Esophagus mucosa (tissue), 1 donor: ENCODE data around the gene TEX14. TPM values are rescaled to one million over a fixed set of nuclear protein-coding genes. Genes with fewer than 3 reads are reported as not detected.
"Not testable (repeated sequence)": the region's sequence is repeated elsewhere in the genome, so short reads cannot be mapped to it uniquely, and the experiment has no call there.

Experiments used
- ATAC-seq: fragments of 200-7000 bp; cut with Tn5 transposase; one replicate; pipeline ENCODE4 v1.9.1; 2020
- total RNA-seq: library from RNA; stranded (reverse); gene quantifications from one replicate; pipeline ENCODE4 v1.2.4, GENCODE V29; 2023
- donor health status: DM: yes; HTN: yes; CAD: no.

Gene TEX14
- total RNA-seq, 1 donor from 2014 or later = 0.24 TPM

DNA sequence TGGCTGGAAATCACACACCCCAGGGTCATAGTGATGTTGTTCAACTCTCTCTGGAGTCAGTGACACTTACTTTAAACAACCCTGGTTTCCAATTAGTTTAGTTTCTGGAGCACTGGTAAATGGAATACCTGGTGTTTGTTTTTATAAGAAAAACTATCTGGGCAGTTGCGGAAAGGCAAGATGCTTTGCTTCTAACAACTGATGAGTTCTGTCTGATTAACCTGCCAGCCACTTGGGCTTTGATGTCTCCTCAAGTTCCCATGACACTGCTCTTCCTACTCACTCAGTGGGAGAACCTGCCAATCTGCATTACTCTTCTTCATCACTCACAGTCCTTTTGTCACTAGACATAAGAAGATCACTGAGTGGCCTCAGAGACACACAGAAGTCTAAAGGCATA is 98.7 kb downstream of the TEX14 start:
- ATAC-seq = peak; percentile 33

DNA sequence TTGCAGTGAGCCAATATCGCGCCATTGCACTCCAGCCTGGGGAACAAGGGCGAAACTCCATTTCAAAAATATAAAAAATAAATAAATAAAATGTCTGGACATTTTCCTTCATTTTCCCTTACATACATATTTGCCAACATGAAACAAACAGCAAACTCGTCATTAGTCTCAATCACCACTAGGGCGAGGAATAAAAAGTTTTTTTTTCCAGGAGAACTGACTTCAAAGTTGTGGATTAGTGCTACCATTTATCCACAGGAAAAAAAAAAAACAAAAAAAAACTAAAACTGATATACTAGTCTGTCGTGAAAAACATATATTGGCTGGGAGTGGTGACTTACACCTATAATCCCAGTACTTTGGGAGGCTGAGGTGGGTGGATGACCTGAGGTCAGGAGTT is 100.4 kb downstream of the TEX14 start:
- no peak for ATAC-seq

DNA sequence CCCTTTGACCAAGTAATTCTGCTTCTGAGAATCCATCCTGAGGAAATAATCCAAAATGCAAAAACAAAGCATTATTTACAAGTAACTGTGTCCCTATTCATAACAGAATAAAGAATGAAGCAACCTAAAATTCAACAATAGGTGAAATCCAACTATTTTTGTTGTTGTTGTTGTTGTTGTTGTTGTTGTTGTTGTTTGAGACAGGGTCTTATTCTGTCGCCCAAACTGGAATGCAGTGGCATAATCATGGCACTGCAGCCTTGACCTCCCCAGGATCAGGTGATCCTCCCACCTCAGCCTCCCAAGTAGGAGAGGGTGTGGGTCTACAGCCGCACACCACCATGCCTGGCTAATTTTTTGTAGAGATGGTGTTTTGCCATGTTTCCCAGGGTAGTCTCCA is 101.5 kb downstream of the TEX14 start:
- ATAC-seq = no peak

DNA sequence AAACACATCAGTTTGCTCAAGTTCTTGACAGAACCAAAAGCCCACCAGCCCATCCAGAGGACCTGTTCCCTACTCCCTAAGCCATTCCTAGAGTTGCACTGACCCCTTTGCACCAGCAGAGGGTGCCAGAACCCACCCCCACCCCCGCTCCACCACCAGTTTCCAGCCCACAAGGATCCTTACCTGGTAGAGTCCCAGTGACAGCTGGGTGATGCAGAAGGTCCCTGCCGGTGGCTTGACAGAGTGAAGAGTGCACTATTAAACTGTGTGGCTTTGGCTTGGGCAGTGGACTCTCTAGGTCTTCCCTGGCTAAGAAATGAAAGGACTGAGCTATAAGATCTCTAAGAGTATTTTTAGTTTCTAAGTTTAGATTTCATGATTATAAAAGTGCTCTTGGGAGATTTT is 104.1 kb downstream of the TEX14 start:
- peak; percentile 61 for ATAC-seq

DNA sequence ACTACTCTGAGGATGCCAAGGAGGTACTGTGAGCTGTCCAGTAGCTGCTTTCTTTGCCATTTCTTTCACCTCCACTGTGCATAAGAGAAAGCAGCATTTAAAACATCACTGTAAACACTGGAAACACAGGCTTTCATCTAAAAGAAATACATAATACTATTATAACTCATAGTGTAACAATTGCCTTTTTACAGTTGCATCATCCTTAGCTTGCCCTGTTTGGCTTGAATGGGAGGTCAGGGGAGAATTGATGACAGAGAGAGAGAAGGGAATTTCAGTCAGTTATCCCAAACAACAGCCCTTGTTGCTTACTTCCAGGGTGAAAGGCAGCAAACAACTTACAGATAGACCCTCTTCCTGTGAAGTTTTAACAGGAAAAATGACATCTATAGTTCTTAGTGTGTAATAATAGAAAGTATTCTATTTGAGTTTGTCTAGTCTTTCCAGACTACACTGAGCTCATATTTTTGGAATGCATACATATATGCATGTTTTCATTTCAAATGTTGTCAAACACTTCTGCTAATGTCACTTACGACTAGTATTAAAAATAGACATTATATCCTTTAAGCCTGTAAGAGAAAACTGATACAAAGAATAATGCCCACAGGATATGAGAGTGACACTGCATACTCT is 105.7 kb downstream of the TEX14 start:
- ATAC-seq = no peak

DNA sequence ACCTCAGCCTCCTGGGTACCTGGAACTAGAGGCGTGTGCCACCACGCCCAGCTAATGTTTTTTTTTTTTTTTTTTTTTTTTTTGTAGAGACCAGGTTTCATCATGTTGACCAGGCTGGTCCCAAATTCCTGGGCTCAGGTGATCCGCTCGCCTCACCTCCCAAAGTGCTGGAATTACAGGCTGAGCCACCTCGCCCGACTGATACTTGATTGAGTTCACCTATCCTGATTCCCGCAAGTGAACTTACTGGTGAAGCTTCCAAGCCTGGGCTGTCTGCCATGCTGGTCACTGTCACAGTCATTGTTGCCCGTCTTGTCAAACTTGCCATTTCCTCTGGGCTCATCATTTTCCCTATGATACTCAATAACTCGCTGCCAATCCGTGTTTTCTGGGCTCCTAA is 106.3 kb downstream of the TEX14 start:
- ATAC-seq = peak; percentile 83

DNA sequence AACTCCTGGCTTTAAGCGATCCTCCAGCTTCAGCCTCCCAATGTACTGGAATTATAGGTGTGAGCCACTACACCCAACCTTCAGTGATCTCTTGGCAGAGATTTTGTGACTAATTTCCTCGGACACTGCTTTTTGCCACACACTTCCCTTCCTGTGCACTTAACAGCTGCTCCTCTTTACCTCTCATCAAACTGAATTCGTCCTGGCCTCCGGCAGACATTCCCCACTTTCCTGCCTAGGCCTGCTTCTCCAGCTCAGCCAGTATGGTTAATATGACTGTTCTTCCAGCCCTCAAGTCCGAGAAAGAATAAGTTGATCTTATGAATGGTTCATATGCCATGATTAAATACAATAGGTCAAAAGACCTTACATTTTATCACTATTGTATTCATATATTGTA is 108.4 kb downstream of the TEX14 start:
- ATAC-seq = peak; percentile 22

DNA sequence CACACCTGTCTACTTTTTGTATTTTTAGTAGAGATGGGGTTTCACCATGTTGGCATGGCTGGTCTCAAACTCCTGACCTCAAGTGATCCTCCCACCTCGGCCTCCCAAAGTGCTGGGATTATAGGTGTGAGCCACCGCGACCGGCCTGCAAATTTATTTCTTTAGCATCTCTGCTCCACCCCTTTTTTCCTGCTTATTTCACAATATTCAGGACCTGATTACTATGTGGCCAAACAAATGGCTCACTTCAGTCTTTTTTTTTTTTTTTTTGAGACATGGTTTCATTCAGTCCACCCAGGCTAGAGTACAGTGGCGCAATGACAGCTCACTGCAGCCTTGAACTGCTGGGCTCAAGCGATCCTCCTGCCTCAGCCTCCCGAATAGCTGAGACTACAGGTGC is 109.1 kb downstream of the TEX14 start:
- not testable (repeated sequence) for ATAC-seq

DNA sequence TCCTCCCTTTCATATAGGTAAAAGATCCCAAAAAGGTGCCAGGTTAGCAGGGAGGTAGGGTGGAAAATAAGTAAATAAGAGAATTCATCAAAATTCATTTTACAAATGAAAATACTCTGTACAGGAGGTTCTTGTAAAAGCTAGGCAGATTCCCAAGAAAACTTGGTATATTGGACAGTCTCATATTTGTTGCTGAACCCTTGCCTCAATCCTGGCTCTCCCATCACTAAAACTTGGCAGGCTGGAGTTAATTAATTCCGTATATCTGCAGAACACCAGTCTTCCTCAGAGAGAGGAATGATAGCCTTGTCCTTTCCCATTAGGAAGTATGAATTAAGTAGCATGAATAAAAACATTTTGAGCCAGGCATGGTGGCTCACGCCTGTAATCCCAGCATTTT is 111.2 kb downstream of the TEX14 start:
- ATAC-seq = no peak

DNA sequence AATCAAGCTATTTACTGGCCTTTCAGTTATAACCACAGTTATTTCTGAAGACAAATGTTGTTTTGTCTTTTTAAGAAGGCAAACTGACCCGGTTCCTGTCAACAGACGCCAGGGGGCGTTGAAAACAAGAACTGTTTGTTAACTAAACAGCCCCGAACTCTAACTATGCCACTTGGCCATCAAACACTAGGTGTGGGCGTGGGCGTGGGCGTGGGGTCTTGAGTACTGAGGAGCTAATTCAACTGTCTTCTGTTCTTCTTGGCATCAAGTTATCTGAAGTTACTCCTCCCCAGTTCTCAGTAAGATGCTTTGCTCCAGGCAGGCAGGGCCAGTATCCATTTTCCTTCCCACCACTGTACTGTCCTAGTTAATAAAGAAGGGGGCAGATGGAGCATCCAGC is 114.1 kb downstream of the TEX14 start:
- ATAC-seq = no peak

DNA sequence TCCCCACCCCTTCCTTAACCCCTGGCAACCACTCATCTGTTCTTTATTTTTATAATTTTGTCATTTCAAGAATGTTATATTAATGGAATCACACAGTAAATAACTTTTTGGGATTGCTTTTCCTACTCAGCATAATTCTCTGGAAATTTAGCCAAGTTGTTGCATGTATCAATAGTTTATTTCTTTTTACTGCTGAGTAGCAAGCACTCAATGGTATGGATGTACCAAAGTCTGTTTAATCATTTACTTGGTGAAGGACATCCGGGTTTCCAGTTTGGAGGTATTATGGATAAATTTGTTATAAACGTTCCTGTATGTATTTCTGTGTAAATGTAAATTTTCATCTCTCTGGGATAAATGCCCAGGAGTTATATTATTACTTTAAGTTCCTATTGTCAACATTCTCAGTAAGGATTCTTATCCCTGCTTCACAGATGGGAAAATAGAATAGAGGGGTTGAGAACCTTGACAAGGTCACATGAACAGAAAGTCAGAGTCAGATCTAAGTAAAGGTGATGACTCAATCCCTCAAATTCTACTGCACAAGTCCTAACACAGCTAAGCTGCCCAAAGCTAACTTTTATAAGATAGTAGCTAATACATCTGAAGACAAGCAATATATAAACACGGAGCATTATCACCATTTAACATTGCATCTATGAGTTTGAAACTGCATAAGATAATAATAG is 115.0 kb downstream of the TEX14 start:
- ATAC-seq = peak; percentile 78

DNA sequence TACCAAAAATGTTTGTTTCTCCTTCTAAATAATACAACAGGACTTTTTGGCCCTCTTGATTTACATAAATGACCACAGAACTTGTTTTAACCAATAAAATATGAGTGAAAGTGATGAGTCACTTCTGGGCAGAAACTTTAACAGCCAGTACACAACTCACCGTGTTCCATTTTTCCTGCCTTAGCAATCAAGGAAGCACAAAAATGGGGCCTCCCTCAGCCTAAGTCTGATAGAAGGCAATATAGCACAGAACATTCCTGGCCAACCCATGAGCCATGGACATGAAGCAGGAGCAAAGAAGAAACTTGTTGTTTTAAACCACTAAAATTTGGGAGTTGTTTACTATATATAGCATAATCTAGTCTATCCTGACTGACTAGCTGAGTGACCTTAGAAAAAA is 116.3 kb downstream of the TEX14 start:
- peak; percentile 75 for ATAC-seq

DNA sequence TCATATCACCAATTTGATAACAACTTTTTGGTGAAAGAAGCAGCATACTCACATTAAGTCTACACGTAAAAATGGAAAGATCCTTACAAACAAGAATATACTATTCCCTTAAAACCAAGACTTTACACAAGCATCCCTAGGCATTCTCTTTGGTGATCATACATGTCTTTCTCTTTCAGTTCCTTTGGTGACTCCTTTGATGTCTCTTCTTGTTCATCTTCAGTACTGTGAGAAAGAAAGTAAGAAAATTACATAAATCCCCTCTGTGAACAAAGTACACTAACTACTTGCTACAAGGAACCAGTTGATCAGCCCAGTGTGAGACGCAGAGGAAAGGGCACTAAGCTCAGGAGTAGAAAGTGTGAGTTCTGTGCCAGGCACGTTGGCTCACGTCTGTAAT is 117.8 kb downstream of the TEX14 start:
- ATAC-seq = no peak

DNA sequence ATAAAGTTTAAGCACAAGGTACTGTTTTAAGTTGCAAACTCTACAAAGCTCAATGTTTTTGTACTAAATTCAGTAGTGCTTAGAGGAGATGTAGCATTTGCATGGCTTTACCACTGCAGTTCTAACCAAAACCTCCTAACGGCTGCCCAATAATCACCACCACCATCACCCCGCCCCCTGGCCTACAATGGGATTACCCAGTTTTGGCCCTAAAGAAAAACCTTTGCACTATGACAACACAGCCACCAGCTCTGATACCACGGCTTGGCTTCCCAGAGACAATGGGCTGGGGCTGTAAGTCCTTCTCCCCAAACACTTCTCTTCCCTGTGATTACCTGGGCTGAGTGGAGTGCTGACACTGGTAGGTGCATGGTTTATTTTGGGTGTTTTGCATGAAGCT is 119.0 kb downstream of the TEX14 start:
- ATAC-seq = no peak

DNA sequence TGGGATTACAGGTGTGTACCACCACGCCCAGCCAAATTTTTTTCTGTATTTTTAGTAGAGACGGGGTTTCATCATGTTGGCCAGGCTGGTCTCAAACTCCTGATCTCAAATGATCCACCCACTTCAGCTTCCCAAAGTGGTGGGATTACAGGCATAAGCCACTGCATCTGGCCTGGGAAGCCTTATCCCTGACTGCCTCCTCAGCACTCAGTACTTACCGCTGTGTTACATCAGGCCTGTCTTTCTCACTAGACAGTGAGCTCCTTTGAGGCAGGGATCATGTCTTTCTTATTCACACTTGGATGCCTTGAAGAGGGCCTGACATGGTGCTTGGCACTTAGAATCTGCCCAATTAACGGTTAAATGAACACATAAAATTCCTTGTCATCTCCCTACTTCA is 121.1 kb downstream of the TEX14 start:
- ATAC-seq = no peak

DNA sequence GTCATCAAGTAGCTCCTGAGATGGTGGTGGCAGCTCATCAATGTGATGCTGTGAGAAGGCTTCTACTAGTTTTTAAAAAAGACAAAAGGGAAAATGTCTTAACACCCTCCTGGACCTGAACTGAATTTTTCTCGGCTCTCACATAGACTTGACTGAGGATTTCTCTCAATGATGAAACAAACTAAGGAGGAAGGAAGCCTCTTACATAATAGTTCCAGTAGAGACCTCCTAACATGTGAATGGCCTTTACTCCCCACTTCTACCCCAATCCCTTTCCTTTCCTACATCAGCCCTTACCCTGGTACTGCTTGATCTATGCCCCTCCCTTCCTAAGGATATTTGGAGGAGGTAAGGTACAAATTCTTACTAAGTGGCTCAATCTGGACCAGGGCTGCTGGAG is 122.6 kb downstream of the TEX14 start:
- ATAC-seq = no peak

DNA sequence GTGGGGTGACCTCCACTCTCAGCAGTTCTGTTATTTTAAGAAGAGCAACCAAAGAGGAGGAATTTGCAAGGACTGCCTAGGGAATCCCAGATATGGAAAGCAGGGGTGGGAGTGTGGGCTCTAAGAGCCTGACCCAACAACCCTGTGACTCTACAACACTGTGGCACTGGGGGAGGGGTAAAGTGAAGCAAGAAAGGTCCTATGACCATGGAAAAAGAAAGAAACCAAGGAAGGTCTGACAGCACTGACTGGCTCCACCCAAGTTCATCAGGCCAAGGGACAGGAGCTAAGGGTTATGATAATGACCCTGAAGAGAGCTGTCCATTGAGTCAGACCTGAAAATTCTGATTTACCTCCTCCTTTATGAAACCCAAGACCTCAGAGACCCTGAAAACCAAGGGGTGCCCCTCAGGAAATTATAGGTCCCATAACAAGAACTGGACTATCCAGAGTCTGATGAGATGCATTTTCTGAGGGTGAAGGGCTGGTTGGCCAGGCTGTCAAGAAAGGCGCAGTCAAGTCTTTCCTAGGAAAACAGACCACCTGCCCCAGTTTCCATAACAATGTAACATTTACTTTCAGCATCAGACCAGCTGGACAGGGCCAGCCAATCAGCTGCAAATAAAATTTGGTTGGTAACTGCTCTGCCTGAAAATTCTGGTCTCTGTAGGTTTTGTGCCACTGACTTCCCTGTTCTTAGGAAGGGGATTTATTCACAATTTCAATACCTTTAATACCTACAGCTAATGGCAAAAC is 123.6 kb downstream of the TEX14 start:
- ATAC-seq = no peak

DNA sequence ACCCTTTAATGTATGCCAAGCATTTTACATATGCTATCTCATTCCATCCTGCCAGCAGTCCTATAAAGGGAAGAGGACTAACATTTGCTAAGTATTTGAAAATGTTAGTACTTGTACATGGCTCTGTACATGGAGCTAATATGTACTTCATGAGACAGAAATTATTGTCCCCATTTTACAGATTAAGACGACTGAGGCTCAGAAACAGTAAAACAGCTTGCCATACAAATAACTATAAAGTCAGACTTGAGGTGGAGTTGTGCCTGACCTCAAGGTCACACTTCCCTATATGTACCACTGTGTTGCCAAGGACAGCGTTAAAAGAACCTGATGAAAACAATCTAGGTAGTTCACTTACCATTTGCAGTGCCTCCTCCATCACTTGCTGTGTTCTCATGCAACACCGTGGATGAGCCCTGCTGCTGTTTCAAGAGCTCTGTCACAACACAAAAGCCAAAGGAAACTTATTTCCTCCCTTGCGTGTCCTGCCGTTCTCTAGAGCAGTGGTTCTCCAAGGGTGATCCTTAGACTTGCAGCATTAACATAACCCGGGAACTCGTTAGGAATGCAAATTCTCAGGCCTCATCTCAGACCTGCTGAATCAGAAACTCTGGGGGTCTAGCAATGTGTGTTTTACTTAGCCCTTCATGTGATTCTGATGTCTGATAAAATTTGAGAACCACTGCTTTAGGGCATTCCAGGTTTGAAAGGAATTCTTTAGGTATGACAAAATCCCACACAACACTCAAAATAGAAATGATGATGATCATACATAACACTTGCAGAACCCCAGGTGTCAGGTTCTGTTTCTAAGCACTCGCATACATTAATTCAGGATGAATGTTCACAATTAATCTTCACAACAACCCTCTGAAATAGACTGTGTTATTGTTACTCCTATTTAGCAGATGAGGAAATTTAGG is 126.2 kb downstream of the TEX14 start:
- no peak for ATAC-seq

DNA sequence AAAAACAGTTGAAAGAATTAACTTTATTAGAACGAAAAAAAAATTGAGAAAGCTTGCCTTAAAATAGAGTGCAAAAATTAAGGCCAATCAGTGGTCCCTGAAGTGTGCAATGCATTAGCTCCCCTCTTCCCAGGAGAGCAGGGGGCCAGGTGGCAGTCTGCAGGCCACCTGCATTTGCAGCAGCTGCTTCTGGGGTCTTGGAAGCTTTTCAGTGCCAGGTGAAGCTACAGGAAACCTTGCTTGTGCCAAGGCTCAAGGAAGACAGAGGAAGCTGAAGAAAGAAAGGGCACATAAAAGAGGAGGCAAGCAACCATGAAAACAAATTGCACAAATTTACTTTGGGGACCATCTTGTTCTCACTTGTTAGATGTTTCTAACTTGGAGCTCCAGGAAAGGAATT is 126.9 kb downstream of the TEX14 start:
- no peak for ATAC-seq

DNA sequence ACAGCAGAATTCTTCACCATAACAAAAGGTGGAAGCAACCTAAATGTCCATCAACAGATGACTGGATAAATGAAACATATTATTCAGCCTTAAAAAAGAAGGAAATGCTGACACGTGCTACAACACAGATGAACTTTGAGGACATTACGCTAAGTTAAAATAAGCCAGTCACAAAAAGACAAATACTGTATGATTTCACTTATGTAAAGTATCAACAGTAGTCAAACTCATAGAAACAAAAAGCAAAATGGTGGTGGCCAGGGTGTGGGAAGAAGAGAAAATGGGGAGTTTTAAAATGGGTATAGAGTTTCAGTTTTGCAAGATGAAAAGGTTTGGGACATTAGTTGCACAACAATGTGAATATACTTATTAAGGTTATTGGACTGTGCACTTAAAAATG is 127.6 kb downstream of the TEX14 start:
- ATAC-seq = no peak

DNA sequence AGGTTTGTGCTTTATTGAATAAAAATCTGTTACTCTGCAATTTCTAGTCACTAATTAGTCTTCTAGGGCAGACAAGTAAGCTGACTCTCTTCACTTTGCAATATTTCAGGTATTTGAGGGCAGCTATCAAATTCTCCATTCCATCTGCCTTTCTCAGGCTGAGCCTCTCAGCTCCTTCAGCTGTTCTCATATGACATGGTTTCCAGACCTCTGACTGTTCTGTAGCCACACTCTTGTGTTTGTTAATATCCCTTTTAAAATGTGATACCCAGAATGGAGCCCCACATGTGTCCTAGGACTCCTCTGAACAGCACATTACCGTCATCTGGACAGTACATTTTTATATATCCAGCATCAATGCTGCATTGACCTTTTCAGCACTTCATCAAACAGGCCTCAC is 131.3 kb downstream of the TEX14 start:
- no peak for ATAC-seq

DNA sequence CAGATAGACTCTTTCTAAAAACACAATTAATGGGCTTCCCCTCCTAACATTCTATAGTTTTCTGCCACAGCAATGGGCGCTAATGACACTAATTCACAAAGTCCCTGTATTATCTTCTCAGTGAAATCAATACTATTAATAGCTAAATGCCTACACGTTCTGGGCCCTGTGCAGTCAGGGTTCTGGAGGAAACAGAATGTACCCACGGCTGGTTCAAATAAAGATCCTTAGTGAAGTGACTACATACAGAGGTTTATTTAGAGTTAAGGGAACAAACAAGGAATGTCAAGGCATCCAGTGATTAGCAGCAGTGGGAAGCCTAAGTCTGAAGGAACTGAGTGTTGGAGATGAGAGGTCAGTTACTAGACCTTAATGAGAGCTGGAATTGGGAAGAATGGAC is 133.9 kb downstream of the TEX14 start:
- ATAC-seq = no peak

DNA sequence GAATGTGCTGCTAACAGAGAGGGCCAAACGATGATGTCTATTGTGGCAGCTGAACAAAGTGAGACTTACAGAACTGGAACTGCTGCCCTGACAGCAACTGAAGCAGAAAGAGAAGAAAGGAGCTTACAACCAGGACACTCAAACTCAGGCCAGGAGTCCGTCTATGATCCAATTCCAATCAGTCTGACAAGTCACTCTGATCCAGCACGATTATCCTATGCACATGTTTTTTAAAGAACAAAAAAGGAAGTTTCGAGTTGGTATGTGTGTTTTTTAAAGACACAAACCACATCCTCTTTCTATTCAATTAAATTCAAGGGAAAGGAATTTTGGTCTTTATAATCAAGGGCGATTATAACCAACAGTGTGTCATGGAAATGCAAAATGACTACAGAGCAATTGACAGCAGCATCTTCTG is 135.0 kb downstream of the TEX14 start:
- ATAC-seq = peak; percentile 73
